Measurements from ENCODE around the gene BAG1.
A peak's percentile ranks its signal among the peaks of the same experiment; 100 is the strongest.

BAG1 gene

GRCh38 chr9:33273266-33273971 is 8.9 kb upstream of the BAG1 start:
- DNase-seq = no peak

- no peak for DNase-seq
Observed at GRCh38 chr9:33272061-33272460, 7.6 kb upstream of the BAG1 start.

DNA sequence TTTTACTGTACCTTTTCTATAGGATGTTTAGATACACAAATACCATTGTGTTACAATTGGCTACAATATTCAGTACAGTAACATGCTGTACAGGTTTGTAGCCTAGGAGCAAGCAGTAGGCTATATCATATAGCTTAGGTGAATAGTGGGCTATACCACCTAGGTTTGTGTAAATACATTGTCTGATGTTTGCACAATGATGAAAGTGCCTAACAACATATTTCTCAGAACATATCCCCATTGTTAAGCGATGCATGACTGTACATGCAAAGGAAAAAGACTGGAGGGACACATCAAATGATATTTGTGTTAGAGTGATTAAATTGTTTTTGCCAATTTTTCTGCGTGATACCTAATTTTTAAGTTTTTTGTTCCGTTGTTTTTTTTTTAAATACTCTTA is 5.6 kb upstream of the BAG1 start:
- DNase-seq = no peak

- no peak for DNase-seq
Observed at GRCh38 chr9:33267151-33267767, 2.8 kb upstream of the BAG1 start.

- no peak for DNase-seq
Observed at GRCh38 chr9:33265211-33265865, 830 bp upstream of the BAG1 start.

GRCh38 chr9:33264003-33264472 is 470 bp downstream of the BAG1 start:
- DNase-seq = peak; percentile 18

DNA sequence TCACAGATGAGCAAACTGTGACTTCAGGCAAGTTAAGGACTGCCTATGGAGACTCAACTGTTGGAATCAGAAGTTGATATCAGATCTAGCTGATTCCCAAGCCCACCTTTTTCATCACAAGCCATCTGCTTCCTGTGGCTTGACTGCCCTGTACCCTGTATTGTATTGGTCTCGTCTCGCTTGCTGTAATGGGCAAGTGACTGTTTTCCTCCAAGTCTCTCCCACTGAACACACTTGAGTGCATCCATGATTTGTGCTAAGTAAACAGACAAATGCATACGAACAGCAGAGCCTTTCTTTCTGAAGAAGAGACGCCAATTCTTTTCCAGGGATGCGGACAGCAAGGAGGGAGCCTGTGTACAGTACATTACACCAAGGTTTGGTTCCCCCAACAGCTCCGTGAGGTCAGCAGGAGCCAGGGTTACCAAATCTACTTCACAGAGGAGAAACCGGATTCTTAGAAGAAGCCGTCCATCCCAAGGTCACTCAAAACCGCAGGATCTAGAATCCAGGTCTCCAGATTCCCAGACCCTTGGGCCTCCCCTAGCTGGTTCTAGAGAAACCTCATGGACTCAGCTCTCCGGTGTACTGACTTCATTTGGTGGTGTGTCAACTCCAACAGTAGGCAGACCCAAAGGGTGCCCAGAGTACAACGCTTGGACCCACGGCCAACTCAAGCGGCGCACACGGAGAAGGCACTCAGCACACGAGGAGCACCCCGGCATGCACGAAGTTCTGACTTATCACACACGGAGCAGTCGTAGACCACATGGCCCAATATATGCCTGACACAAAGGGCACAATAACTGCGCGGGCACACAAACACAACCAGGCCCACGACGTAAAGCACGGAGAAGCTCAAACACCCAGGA is 1.1 kb downstream of the BAG1 start:
- DNase-seq = no peak

GRCh38 chr9:33260372-33260771 is 4.1 kb downstream of the BAG1 start:
- DNase-seq = no peak

GRCh38 chr9:33257276-33257675 is 7.2 kb downstream of the BAG1 start:
- DNase-seq = no peak

GRCh38 chr9:33256236-33256635 is 8.3 kb downstream of the BAG1 start:
- DNase-seq = no peak

GRCh38 chr9:33255471-33255870 is 9.0 kb downstream of the BAG1 start:
- DNase-seq = no peak

- DNase-seq = no peak
Observed at GRCh38 chr9:33255014-33255413, 9.5 kb downstream of the BAG1 start.

DNA sequence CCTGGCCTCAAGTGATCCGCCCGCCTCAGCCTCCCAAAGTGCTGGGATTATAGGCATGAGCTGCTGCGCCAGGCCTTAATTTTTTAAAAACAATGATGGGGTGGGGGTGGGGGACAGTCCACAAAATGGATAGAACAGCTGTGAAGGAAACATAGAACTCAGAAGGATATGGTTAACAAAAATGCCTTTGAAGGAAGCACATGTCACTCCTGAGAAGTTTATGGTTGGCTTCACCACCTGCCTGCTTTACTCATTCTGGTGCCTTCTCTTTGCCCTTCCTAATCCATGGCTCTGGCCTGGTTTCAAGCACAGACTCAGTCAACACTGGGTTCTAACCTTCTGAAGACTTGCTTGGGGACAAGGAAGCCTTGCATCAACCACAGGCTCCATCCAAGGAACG is 10.3 kb downstream of the BAG1 start:
- DNase-seq = no peak

DNA sequence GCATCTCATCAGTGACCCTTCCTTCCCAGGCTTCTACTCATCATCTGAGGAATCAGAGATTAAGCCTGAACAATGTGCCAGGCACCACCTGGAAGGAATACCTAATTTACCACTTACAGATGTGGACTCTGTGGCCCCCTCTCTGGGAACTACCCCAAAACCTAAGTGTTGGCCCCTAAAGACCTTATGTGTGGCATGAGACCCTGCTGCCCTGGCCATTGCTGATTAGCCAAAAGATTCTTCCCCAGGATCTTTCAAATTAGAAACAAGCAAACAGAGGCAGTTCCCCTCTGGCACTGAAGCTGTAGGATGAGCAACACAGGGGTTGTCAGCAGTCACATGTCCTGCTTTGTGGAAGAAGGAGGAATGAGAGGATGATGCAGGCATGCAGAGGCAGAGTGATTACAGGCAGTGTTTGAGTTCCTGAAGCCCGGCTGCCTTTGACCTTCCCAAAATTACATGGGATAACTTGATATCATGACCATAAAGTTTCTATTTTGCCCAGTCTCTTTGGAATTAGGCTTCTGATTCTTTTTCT is 14.0 kb downstream of the BAG1 start:
- no peak for DNase-seq

DNA sequence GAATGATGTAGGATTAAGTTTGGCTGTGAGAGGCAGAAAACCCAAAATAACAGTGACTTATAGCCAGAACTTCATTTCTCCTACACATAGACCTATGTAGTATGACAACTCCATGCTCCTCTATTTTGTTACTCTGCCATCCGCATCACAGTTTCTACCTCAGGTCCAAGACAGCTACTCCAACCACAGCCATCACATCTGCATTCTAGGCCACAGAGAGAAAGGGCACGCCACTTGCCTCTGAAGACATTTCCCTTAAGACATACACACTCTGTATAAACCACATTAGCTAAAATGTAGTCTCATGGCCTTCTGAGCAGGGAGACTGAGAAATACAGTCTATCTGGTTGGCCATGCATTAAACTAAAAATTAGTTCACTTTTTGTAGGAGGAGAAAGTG is 14.5 kb downstream of the BAG1 start:
- no peak for DNase-seq

DNA sequence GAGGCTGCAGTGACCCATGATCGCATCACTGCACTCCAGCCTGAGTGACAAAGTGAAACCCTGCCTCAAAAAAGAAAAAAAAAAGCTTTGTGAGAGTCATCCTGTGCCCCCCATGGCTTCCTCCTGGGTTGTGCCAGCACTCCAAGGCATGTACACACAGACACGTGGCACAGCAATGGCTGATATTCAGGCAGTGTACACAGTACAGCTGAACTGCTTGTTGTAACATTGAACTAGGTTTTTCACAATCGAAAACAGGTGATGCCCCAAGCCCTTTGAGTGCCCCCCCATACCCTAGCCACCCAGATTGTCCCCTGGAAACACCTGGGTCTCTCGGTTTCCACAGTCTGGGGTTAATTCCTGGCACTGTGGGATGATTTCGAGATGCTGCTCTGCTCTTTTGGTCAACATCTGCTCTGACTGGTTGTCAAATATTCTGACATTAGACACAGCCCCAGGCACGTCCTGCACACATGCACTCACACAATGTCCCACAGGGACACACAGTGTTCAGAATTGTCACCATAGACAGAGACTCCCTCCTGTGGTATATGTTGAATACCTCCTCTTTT is 15.3 kb downstream of the BAG1 start:
- no peak for DNase-seq

GRCh38 chr9:33248606-33249005 is 15.9 kb downstream of the BAG1 start:
- no peak for DNase-seq

DNA sequence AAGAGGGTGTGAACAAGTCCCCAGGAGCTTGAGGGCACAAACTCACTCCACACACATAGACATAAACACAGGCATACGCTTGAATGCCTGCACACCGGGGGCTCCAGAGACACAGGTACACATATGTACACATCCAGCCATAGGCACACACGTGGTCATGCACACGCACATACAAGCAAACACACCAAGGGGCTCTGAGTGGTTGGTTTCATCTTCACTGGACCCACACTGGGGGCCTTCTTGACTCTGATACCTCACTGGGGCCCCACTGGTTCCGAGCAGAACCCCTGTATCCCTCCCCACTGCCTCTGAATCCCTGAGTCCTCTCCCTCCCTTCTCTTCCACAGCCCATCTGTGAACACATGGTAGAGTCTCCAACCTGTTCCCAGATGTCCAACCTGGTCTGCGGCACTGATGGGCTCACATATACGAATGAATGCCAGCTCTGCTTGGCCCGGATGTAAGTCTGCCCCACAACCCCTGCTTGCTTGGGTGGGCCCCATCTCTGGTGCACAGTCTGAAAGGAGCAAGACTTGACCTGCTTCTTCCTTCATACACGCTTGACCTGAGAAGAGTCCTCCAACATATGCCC is 18.1 kb downstream of the BAG1 start:
- DNase-seq = no peak

- DNase-seq = no peak
Observed at GRCh38 chr9:33245341-33245740, 19.2 kb downstream of the BAG1 start.

DNA sequence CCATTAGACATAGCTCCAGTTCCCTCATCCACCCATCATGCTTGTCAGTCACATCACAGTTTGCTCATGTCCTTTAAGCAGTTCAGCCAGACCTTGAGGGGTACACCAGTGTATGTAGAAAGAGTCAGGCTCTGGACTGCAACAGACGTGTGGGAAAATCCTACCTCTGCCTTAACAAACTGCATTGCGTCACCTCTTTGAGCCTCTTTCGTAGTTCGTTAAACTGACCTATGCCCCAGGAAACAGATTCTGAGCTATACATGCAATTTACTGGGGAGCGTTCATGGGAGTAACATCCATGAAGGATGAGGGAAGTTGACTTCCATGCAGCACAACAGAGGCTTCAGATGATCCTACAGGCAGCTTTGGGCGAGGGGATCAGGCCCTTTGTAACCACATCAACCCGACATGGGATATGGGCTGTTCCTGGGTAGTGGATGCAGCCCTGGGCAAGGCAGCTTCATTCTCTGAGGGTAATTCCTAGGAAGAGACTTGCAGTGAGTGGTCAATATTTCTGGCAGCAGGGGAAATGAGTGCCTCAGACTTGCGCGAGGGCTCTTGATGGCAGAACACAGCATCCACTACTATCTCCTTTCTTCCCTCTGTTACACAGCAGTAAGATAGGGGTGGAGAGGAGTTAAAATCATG is 20.2 kb downstream of the BAG1 start:
- no peak for DNase-seq

DNA sequence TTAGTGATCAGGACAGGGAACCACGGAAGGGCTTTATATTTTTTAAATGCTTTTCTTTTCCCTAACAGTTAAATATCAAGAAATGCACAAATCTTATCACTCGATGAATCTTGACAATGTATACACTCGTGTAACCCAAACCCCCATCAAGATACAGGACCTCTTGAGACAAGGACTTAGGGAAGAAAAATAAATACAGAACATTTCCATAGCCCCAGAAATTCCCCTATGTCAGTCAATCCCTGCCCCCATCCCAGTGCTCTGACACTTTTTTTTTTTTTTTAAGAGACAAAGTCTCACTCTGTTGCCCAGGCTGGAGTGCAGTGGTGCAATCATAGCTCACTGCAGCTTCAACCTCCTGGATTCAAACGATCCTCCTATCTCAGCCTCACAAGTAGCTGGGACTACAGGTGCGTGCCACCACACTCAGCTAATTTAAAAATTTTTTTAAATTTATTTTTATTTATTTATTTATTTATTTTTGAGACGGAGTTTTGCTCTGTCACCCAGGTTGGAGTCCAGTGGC is 21.8 kb downstream of the BAG1 start:
- no peak for DNase-seq

Measured in COR-L47 (cell line).